HG02943 (cell line): ENCODE measurements around the gene VPS13C.
A peak's percentile ranks its signal among the peaks of the same experiment; 100 is the strongest.

Source experiments
- ATAC-seq: cut with Tn5 transposase; IDR thresholded peaks from one replicate; pipeline ENCODE4 v1.9.1; 2021; ENCODE audit warnings: mild to moderate bottlenecking, low read depth, moderate library complexity; ENCODE audit not compliant: unreplicated experiment

VPS13C gene

GRCh38 chr15:62079594-62079993 is 19.3 kb upstream of the VPS13C start:
- no peak for ATAC-seq

DNA sequence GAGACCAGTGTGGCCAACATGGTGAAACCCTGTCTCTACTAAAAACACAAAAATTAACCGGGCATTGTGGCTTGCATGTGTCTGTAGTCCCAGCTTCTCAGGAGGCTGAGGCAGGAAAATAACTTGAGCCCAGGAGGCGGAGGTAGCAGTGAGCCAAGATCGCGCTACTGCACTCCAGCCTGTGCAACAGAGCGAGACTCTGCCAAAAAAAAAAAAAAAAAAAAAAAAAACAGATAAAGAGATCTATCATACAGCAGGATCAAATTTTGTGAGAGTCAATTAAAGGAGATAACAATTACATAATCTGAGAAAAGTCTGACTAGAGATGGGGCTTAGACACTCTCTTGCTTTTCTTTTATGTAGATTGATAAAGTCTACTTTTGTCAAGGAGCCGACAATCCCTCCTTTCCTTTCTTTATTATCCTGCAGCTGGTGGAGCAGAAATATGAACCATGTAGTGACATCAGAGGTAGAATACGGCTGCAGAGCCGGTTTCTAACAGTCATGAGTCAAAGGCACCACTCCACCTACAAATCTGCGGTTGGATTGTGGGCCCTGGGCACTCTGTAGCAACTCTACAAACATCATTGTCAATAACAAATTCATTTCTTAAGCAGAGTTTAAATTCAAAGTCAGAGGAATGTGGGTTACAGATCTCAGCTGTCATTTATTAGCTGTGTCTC is 15.5 kb upstream of the VPS13C start:
- ATAC-seq: no peak

GRCh38 chr15:62071711-62072308 is 11.6 kb upstream of the VPS13C start:
- ATAC-seq: no peak

- ATAC-seq: no peak
Measured at GRCh38 chr15:62069551-62069950, 9.3 kb upstream of the VPS13C start.

- ATAC-seq: no peak
Measured at GRCh38 chr15:62068810-62069167, 8.5 kb upstream of the VPS13C start.

DNA sequence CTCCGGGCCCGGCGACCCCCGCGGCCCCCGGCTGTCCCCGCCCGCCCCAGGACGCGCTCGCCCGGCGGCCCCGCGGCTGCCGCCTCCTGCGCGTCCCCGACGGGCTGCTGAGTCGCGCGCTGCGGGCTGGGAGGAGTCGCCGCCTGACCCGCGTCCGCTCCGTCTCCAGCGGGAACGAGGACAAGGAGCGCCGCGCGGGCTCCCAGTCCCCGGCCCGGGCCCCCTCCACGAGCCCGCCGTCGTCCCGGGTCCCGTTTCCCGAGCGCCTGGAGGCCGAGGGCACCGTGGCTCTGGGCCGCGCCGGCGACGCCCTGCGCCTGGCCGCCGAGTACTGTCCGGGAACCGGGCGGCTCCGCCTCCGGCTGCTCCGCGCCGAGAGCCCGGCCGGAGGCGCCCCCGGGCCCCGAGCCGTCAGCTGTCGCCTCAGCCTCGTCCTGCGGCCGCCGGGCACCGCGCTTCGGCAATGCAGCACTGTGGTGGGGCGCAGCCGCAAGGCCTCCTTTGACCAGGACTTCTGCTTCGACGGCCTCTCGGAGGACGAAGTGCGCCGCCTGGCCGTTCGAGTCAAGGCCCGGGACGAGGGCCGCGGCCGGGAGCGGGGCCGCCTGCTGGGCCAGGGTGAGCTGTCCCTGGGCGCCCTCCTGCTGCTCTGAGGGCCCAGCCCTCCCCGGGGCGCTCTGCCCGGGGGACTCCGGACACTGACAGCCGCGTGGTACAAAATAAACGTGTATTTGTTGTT is 8.0 kb upstream of the VPS13C start:
- ATAC-seq: no peak

DNA sequence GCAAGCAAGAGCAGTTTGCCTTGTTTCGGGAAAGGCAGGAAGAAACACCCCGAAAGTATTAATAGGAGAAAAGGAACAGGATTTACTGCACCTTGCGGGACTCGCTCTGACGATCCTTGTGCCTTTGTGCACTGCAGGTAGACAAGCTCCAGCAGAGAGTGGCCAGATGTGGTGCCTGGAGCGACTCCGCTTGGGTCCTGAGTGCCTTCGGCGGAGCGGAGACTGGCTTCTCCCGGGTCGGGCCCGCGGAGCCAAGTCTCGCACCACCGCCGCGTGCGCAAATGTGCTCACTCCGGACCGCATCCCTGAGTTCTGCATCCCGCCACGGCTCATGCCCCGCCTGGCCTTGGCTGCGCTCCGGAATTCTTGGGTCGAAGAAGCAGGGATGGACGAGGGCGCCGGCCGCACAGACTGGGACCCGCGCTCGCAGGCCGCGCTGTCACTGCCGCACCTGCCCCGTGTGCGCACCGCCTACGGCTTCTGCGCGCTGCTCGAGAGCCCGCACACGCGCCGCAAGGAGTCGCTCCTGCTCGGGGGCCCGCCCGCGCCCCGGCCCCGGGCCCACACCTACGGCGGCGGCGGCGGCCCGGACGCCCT is 7.3 kb upstream of the VPS13C start:
- no peak for ATAC-seq

DNA sequence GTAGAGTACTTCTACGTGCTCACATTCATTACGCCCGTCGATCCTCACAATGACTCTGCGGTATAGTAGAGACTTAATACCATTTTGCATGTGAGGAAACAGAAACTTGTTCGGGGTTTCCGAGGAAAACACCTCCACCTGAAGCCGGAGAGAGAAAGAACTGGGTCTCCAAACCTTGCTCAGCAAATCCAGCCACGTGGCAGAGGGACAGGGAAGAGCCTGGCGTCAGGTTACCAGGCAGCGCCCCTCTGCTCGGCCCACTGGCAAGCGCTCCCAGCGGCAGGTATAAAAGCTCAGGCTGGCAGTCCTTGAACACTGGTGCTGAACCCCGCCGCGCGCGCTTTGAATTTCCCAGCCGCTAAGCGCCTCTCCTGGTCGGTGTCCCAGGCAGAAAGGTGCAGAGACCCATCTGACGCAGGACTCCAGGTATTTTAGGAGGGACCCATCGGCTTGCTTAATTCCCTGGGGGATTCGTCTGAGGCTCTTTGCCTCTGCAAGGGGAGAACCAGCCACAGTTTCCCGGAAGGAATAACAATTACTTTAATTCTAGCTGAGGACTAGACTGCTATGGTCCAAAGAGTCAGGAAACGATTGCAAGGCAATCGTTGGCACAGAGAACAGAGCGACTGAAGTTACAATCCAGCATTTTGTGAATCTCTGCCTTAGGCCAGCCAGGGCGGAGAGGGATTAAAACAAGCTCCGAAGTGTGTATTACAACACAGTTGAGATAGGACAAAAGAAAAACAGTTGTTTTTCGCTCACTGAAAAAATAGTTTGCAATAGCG is 6.6 kb upstream of the VPS13C start, which contains the start of gene C2CD4A:
Gene C2CD4A, plus strand, starts transcription at position 315 of the 785 bp plus-strand sequence. CDS start 637 bp downstream, outside the sequence.
- no peak for ATAC-seq

- ATAC-seq: no peak
Measured at GRCh38 chr15:62063825-62064635, 3.8 kb upstream of the VPS13C start.

- no peak for ATAC-seq
Measured at GRCh38 chr15:62060896-62061280, 641 bp upstream of the VPS13C start.

- peak; percentile 82 for ATAC-seq
Measured at GRCh38 chr15:62059816-62060112, 483 bp downstream of the VPS13C start.

DNA sequence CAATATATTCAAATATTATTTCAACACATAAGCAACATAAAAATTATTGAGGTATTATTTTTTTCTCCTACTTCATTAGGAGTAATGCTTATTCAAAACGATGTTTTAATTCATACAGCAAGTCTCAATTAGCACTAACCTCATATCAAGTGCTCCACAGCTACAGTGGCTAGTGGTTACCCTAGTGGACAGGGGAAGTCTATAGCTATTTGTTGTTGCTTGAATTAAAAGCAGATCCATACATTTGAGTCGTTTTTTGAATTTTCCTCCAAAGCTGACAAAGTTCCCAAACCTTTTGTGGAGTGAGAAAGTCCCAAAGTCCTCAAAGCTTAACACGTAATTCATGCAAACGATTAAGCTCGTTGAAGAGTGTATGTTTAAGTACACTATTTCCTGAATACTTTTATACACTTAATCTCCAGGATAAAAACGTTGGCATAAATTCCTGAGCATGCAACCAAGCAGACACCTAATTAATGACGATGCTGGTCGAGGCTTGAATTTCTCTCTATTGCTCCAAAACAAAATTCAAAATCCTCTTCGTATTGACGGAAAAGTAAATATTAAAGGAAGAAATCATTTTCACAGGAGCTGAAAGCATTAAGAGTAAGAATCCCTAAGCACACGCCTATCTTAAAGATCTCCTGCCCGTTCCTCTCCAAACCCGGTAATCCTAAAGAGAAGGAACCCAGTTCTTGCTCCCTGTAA is 985 bp downstream of the VPS13C start:
- ATAC-seq: no peak

GRCh38 chr15:62058327-62059028 is 1.8 kb downstream of the VPS13C start:
- no peak for ATAC-seq

DNA sequence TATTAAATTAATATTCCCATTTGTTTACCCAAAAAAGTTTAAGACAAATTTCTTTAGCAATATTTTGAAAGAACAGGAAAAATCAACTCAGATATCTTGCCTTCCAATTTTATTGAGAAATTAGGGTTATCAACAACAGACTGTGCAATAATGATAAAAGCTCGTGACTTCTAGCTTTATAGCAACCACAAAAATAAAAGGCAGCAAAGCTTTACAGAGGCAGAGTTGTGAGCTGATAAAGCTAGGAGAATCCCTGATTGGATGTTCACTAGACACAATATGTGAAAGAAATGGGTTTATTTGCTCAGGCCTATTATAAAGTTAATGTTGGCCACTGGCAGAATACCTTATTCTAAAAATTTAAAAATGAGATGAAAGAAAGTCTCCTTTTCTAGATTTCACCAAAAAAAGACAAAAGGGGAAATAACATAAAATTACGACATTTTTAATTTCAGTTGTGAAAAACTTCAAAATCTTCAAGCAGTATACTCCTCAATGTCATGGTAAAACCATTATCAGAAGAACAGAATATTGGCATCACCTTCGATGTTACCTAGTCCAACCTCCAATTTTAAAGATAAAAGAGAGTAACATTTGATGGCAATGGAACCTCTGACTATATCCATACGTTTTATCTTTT is 2.8 kb downstream of the VPS13C start:
- no peak for ATAC-seq

GRCh38 chr15:62054979-62055378 is 5.3 kb downstream of the VPS13C start:
- ATAC-seq: no peak

DNA sequence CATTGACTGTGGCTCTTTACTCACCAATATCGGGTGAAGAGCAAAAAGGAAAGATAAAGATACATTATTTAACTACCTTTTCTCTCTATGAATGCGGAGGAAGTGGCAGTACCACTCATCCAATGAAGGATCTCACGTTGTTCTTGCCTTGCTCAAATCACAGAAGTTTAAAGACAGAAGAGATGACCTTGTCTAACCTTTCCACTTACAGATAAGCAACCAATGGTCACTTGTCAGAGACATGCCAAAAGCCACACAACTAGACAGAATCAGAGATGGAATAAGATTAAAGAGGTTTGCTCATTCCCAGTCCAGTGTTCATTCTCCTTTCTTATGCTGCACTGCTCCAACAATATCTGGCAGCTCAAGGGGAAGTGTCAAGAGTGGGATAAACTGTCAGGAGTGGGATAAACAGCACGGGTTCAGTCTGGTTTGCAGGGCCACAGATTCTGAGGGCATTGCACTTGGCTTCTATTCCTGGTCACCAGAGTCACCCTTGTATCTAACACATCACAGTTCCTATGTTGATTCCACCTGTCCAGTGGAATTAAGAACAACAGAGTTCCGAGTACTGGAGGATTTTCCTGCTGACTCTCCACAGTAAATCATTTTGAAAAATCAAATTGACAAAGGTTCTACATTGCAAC is 6.7 kb downstream of the VPS13C start:
- ATAC-seq: no peak

GRCh38 chr15:62052713-62053112 is 7.5 kb downstream of the VPS13C start:
- ATAC-seq: no peak

DNA sequence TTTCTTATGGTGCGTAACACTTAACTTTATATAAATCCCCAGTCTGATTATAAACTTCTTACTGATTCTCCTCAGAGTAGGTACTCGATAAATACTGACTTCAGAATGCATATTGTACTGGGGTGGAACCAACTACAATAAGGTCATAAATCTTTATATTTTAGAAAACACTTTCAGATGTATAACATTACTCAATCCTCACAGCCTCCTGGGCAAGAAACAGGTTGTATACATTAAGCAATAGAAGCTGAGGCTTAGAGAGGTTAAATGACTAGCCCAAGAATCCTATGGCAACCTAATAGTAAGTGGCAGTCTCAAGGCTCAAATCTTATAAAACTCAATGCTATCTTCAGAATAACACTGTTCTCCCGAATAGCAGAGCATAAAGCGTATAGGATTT is 9.1 kb downstream of the VPS13C start:
- ATAC-seq: no peak
